HUES64 (cell line): Measurements from ENCODE around the gene FDX2.

ENCODE experiments used
- H3K27ac ChIP-seq: 2 replicates; pipeline ENCODE4 v1.7.0; 2013; ENCODE audit warnings: low read depth, low read length, inconsistent platforms
- H3K27me3 ChIP-seq: 2 replicates; pipeline ENCODE4 v1.6.1; 2013; ENCODE audit warnings: mild to moderate bottlenecking, low read length; ENCODE audit not compliant: insufficient read depth
- H3K36me3 ChIP-seq: 2 replicates; pipeline ENCODE4 v1.6.1; 2013; ENCODE audit warnings: mild to moderate bottlenecking, low read length; ENCODE audit not compliant: insufficient read depth
- H3K4me1 ChIP-seq: 2 replicates; pipeline ENCODE4 v1.6.1; 2013; ENCODE audit warnings: mild to moderate bottlenecking, low read length, moderate library complexity; ENCODE audit not compliant: insufficient read depth
- H3K4me3 ChIP-seq: 2 replicates; pipeline ENCODE4 v1.5.1; 2013; ENCODE audit warnings: mild to moderate bottlenecking, low read length, moderate library complexity
- H3K9ac ChIP-seq: 2 replicates; pipeline ENCODE4 v1.6.1; 2013; ENCODE audit warnings: mild to moderate bottlenecking, low read depth, low read length
- H3K9me3 ChIP-seq: 2 replicates; pipeline ENCODE4 v1.6.1; 2013; ENCODE audit warnings: low read depth, low read length; ENCODE audit not compliant: insufficient read depth
- WGBS: fragments of 150-250, 120-280 bp; methylation state at CpG from one replicate; pipeline ENCODE4 v1.1.7; 2013; ENCODE audit warnings: missing lambda C conversion rate; 5-methylcytosine and 5-hydroxymethylcytosine counted together

Gene FDX2

DNA sequence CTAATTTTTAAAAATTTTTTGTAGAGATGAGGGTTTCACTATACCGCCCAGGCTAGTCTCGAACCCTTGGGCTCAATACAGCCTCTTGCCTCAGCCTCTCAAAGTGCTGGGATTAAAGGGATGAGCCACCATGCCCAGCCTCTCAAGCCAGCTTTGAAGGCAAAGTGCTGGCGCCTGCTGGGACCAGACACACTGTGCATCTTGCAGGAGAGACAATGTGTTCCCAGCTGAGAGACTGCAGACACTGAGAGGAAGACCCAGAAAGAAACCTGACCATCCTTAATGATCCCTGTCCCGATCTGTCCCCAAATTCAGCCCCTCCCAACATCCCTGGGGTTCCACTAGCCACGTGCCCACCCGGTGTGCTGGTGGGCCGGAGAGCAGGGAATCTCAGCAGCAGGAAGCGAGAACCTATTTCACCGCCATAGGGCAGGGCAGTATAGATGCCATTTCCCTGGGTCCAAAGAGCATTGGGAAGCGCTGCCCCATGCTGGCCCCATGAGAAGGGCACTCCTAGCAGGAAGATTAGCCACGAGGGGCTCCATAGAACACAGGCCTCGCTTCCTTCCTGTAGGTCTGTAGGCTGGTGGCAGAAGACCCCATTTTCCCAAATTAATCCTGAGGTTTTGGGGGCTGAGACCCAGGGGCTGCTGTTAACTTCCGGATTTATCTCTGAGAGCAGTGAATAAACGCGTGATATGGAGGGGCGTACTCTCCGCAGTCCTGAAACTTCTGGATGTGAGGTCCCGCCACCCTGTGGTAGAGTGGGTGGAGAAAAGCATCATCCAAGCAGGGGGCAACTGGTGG lies 16.5 kb upstream of the FDX2 start:
- H3K4me1 ChIP-seq = 0 out of 2 replicates have a peak, but pooled peaks cover 3% of the 10 kb centered on the region
- H3K36me3 ChIP-seq = peaks cover 39% of the 10 kb centered on the region
- H3K27me3 ChIP-seq = peaks cover 10% of the 10 kb centered on the region; the same call in 1 of the 2 replicates
- peak overlapping the region; percentile 82 for H3K4me3 ChIP-seq
- WGBS = 42% methylated on average over 18 of the region's 18 CpGs
- peak overlapping the region; percentile 89; the same call in 1 of the 2 replicates for H3K27ac ChIP-seq
- no peaks in the 10 kb centered on the region for H3K9me3 ChIP-seq
- H3K9ac ChIP-seq = peak overlapping the region; percentile 92

DNA sequence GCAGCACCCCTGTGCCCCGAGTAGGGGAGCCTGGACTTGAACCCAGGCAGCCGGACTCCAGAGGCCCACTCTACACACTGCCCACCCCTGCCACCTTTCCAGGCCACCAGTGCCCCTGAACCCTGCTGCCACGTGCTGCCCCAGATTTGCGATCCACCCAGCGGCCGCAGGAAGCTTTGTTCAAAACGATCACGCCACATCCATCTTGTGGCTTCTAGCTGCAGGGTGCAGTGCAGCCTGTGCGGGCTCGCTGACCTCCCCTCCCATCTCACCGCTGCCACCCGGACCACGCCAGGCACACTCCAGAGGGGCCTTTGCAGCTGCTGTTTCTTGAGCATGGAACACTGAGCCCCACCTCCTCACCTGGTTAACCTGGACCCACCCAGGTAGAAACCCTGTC lies 13.7 kb upstream of the FDX2 start:
- 0 out of 2 replicates have a peak, but pooled peaks cover 3% of the 10 kb centered on the region for H3K4me1 ChIP-seq
- no peak overlapping the region for H3K27ac ChIP-seq
- H3K27me3 ChIP-seq = peaks cover 5% of the 10 kb centered on the region; the same call in 1 of the 2 replicates
- WGBS = 94% methylated on average over 13 of the region's 13 CpGs
- no peak overlapping the region for H3K4me3 ChIP-seq
- H3K9ac ChIP-seq = no peak overlapping the region
- H3K9me3 ChIP-seq = no peaks in the 10 kb centered on the region
- H3K36me3 ChIP-seq = peaks cover 65% of the 10 kb centered on the region

DNA sequence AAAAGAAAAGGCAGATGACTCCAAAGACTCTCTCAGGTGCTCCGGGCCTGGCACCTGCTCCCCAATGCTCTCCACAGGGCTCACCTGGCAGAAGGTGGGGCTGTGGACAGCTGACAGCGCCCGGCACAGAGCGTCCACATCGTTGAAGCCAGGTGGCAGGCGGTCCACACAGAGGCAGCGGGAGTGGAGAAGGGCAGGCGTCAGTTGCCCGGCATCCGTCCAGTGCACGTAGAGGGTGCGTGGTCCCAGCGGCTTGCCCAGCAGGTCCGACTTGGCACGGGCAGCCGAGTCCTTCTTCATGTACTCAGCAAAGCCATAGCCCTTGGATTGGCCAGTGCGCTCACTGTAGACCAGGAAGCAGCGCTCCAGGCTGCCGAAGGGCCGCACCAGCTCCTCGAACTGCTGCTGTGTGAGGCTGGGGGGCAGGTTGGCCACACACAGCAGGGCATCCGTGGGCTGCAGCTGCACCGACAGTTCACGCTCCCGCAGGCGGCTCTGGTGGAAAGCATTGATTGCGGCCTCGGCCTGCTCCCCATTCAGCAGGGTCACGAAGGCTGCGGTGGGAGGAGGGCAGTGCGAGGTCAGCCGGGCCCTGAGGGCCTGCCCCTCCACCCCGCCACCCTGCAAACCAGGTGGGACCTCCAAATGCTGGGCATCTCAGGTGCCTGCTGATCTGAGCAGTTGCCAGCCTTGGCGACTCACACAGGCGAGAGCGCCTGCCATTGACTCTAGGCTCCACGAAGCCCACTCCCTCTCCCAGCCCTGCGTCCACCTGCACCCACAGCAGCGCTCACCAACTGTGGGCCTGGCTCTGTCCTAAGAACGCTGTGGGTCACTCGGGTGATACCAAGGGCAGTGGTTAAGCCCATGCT lies 13.0 kb upstream of the FDX2 start:
- no peak overlapping the region for H3K4me3 ChIP-seq
- H3K9me3 ChIP-seq = no peaks in the 10 kb centered on the region
- 97% methylated on average over 41 of the region's 41 CpGs for WGBS
- peaks cover 72% of the 10 kb centered on the region for H3K36me3 ChIP-seq
- H3K27me3 ChIP-seq = no peaks in the 10 kb centered on the region
- H3K27ac ChIP-seq = no peak overlapping the region
- H3K9ac ChIP-seq = no peak overlapping the region
- H3K4me1 ChIP-seq = 0 out of 2 replicates have a peak, but pooled peaks cover 3% of the 10 kb centered on the region

DNA sequence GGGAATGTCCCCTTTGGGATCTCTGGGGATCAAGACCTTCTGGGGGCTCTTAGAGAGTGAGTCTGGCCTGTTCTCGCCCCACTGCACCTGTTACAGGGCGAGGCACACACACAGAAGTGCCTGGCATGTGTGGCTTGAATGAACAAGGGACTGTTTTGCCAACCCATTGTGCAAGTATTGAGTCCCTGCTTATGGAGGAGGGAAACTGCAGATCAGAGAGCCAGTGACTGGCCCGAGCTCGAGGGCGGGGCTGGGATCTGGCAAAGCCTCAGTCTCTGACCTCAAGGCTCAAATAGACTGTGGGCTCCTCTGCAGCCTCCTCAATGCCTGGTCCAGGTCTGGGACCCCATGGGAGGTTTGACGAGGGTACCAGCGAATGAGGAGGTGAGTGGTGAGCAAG lies 12.0 kb upstream of the FDX2 start:
- Histone ChIP-seq H3K4me1 (0 out of 2 replicates have a peak, but pooled peaks cover 3% of the 10 kb centered on the region), H3K27me3 (no peaks in the 10 kb centered on the region), H3K9me3 (no peaks in the 10 kb centered on the region), H3K4me3 (no peak overlapping the region), H3K9ac (no peak overlapping the region), H3K36me3 (peaks cover 82% of the 10 kb centered on the region), H3K27ac (no peak overlapping the region)
- WGBS = 96% methylated on average over 7 of the region's 7 CpGs

DNA sequence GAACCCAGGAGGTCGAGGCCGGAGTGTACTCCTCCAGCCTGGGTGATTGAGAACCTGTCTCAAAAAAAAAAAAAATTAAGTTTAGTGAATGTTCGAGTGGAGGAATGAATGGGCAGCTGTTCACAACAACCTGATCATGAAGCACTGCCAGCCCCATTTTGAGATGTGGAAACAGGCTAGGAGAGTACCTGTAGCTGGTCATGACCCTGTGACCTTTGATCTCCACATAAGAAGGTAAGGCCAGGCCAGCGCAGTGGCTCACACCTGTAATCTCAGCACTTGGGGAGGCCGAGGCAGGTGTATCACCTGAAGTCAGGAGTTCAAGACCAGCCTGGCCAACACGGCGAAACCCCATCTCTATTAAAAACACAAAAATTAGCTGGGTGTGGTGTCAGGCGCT lies 9.9 kb upstream of the FDX2 start:
- 96% methylated on average over 8 of the region's 8 CpGs for WGBS
- Histone ChIP-seq H3K27ac (no peak overlapping the region), H3K27me3 (no peaks in the 10 kb centered on the region), H3K4me3 (no peak overlapping the region), H3K4me1 (no peaks in the 10 kb centered on the region), H3K36me3 (peaks cover 96% of the 10 kb centered on the region), H3K9ac (no peak overlapping the region), H3K9me3 (no peaks in the 10 kb centered on the region)

DNA sequence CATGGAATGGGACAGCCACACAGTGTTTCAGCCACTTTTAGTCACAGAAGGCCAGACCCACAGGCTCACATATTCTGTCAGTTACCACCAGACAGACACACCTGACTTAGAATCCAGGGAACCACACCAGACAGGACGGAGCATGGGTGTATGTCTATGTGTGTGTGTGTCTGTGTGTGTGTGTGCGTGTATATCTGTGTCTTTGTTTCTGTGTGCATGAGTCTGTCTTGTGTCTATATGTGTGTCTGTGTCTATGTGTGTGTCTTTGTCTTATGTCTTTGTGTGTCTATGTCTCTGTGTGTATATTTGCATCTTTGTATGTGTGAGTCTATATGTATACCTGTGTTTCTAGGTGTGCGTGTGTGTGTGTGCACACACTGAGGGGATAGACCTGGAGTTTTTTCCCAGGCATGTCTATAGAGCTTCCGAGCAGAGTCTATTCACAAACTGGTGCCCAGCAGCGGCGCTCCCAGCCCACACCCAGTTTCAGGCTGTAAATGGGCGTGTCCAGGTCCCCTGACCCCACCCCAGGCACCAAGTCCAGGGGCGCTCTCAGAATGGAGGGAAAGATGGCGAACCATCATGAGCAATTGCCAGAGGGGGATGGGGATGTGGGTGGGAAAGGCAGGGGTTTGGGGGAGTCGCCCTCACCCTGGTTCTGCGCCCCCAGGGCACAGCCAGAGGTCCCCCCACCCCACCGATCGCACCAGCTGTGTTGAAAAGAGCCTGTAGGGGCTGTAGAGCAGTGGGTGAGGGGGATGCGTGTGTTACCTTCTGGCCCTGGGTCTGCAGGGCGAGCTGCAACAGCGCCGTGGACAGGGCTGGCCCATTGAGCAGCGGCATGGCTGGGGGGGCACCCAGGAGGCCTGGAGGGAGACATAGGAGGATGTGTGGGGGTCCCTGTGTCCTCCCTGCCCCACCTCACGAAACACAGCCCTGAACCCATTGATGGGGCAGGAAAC lies 6.3 kb upstream of the FDX2 start:
- 94% methylated on average over 19 of the region's 19 CpGs for WGBS
- Histone ChIP-seq H3K9ac (no peak overlapping the region), H3K36me3 (peaks cover 90% of the 10 kb centered on the region), H3K9me3 (no peaks in the 10 kb centered on the region), H3K27me3 (no peaks in the 10 kb centered on the region), H3K4me3 (no peak overlapping the region), H3K4me1 (no peaks in the 10 kb centered on the region), H3K27ac (no peak overlapping the region)

DNA sequence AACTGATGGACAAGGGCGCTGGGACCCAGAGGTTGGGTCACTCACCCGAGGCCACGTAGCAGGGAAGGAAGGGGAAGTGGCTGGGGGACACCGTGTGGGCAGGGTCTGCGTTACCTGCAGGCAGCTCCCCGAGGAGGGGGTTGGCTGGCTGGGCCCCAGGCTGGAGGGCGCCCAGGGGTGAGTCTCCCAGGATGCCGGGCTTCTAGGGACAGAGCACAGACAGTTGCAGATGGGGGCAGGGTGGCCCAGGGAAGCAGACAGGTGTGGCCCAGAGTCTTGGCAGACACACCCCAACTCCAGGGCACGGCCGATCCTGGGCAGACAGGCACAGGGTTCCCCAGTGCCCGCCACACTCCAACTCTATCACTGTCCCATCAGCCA lies 5.6 kb upstream of the FDX2 start:
- WGBS = 96% methylated on average over 11 of the region's 11 CpGs
- no peak overlapping the region for H3K27ac ChIP-seq

GRCh38 chr19:10320602-10321416 lies 5.0 kb upstream of the FDX2 start:
- peaks cover 83% of the 10 kb centered on the region for H3K36me3 ChIP-seq
- H3K27ac ChIP-seq = no peak overlapping the region
- no peak overlapping the region for H3K9ac ChIP-seq
- WGBS = 94% methylated on average over 31 of the region's 32 CpGs
- H3K4me1 ChIP-seq = peaks cover 6% of the 10 kb centered on the region; the same call in 1 of the 2 replicates
- H3K4me3 ChIP-seq = no peak overlapping the region
- H3K9me3 ChIP-seq = no peaks in the 10 kb centered on the region
- no peaks in the 10 kb centered on the region for H3K27me3 ChIP-seq

More for the DNA sequence above, 5.6 kb upstream of the FDX2 start:
- Histone ChIP-seq H3K4me3 (no peak overlapping the region), H3K27me3 (no peaks in the 10 kb centered on the region), H3K36me3 (peaks cover 86% of the 10 kb centered on the region), H3K4me1 (0 out of 2 replicates have a peak, but pooled peaks cover under 1% of the 10 kb centered on the region), H3K9me3 (no peaks in the 10 kb centered on the region), H3K9ac (no peak overlapping the region)

DNA sequence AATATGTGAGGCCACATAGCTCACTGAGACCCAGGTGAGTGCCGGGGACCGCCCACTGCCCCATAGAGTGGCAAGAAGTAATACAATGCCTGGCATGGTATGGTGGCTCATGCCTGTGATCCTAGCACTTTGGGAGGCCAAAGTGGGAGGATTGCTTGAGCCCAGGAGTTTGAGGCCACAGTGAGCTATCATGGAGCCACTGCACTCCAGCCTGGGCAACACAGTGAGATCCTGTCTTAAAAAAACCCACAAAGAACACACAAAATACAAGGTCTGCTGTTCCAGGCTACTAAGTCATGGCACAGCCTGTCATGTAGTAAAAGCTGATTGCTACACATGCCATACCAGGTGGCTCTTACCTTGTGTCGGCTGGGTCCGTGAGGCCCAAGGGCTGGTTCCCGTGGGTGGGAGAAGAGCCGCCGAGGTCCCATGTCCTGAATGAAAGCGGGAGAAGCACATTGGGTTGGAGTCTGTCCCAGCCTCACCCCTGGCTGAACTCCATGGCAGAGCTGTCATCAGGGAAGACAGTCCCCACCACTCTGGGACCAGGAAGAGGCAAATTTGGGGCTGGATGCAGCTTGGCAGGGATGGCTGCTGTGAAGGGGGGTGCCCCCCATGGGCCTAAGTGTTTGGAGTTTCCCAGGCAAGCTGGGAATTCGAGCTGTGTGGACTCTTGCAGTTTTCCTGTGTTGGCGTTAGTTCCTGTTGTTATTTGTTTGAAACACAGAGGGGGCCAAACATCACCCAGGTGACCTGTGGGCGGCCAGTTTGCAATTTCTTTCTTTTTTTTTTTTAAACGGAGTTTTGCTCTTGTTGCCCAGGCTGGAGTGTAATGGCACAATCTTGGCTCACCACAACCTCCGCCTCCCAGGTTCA lies 3.2 kb upstream of the FDX2 start:
- no peaks in the 10 kb centered on the region for H3K9me3 ChIP-seq
- H3K27ac ChIP-seq = no peak overlapping the region
- 95% methylated on average over 13 of the region's 13 CpGs for WGBS
- peaks cover 65% of the 10 kb centered on the region for H3K36me3 ChIP-seq
- H3K9ac ChIP-seq = no peak overlapping the region
- no peaks in the 10 kb centered on the region for H3K27me3 ChIP-seq
- no peak overlapping the region for H3K4me3 ChIP-seq
- peaks cover 6% of the 10 kb centered on the region; the same call in 1 of the 2 replicates for H3K4me1 ChIP-seq
